GM12878 (cell line): ENCODE data around the gene HIVEP1. TPM values are rescaled to one million over a fixed set of nuclear protein-coding genes. Genes with fewer than 3 reads are reported as not detected.

ENCODE experiments used
- ATAC-seq: fragments of 200-7000 bp; cut with Tn5 transposase; 3 replicates; pipeline ENCODE4 v1.9.1; 2020; ENCODE audit warnings: mild to moderate bottlenecking, moderate library complexity
- BruUV-seq: library from RNA; stranded (reverse); fragments of 400-500 nt; replicated peaks from 2 replicates; lab custom pipeline; 2021; lab: Mats Ljungman, UMichigan
- CTCF ChIA-PET: fragments of 300-600 bp; sonication (Branson Sonifier 250); formaldehyde crosslinking; extraction: SDS; loops from one replicate; lab custom pipeline; 2021; ENCODE audit warnings: inconsistent platforms; lab: Yijun Ruan, JAX
- POLR2A ChIA-PET: fragments of 350-600 bp; formaldehyde crosslinking; extraction: SDS; loops from one replicate; lab custom pipeline; 2021; ENCODE audit warnings: inconsistent platforms; lab: Charles Lee
- RAD21 ChIA-PET: fragments of 300-600 bp; sonication (Branson Sonifier 250); formaldehyde crosslinking; loops from one replicate; lab custom pipeline; 2023; ENCODE audit warnings: antibody characterized with exemption; ENCODE audit not compliant: unreplicated experiment; lab: Charles Lee
- SMC1A ChIA-PET: fragments of 300-600 bp; sonication (Branson Sonifier 250); formaldehyde crosslinking; loops from one replicate; lab custom pipeline; 2023; ENCODE audit not compliant: unreplicated experiment, uncharacterized antibody; lab: Charles Lee
- DNase-seq: peaks from one replicate; pipeline ENCODE4 v3.0.0-alpha.2; 2011; ENCODE audit warnings: low read depth, low spot score
- FAIRE-seq: peaks from 3 replicates; lab custom pipeline; 2011; peaks lifted over from hg19 to GRCh38; lab: Jason Lieb, UNC
- H2AFZ ChIP-seq: 2 replicates; pipeline ENCODE4 v1.6.0; 2011; ENCODE audit warnings: low read depth, low read length, control low read depth; ENCODE audit not compliant: control insufficient read depth
- H3K27ac ChIP-seq: 2 replicates; pipeline ENCODE4 v1.5.1; 2011; ENCODE audit warnings: control low read depth; ENCODE audit not compliant: control insufficient read depth, insufficient read depth
- H3K27me3 ChIP-seq, 2 experiments: replicated peaks in 1 of 2; 2 replicates each; pipeline versions ENCODE4 v1.6.0 to v1.6.1; 2011; ENCODE audit warnings: low read length in 1 of 2; ENCODE audit not compliant: control insufficient read depth in 2 of 2, insufficient read depth in 2 of 2
- H3K36me3 ChIP-seq, 2 experiments: 2 replicates each; pipeline ENCODE4 v1.5.1; 2011; ENCODE audit warnings: low read length in 1 of 2; ENCODE audit not compliant: control insufficient read depth in 2 of 2, insufficient read depth in 2 of 2
- H3K4me1 ChIP-seq: 2 replicates; pipeline ENCODE4 v1.6.1; 2011; ENCODE audit warnings: mild to moderate bottlenecking, low read length, moderate library complexity, mixed read lengths; ENCODE audit not compliant: control insufficient read depth, insufficient read depth
- H3K4me2 ChIP-seq: 2 replicates; pipeline ENCODE4 v1.6.0; 2011; ENCODE audit warnings: control low read depth; ENCODE audit not compliant: control insufficient read depth, insufficient read depth
- H3K4me3 ChIP-seq: fragments of 200-600 bp; sonication (generic); 2 replicates; pipeline ENCODE4 v1.5.1; 2016
- H3K79me2 ChIP-seq: 2 replicates; pipeline ENCODE4 v1.6.0; 2011; ENCODE audit warnings: low read length; ENCODE audit not compliant: control insufficient read depth, insufficient read depth
- H3K9ac ChIP-seq: 2 replicates; pipeline ENCODE4 v1.8.0; 2011; ENCODE audit warnings: low read length, control low read depth, mixed read lengths; ENCODE audit not compliant: control insufficient read depth, insufficient read depth
- H3K9me3 ChIP-seq: replicated peaks from 3 replicates; pipeline ENCODE4 v1.5.1; 2011; ENCODE audit warnings: mild to moderate bottlenecking, low read length; ENCODE audit not compliant: control insufficient read depth, insufficient read depth
- H4K20me1 ChIP-seq: 2 replicates; pipeline ENCODE4 v1.6.0; 2011; ENCODE audit not compliant: control insufficient read depth, insufficient read depth
- BHLHE40 ChIP-seq, 2 experiments: fragments of 450-650 bp in 1 of 2; IDR thresholded peaks; 2 replicates each; pipeline ENCODE4 v1.6.1; 2011 to 2017; ENCODE audit warnings: low read depth in 2 of 2, borderline replicate concordance in 1 of 2, improper control_type of control experiment in 1 of 2, low read length in 1 of 2, mild to moderate bottlenecking in 1 of 2
- CEBPB ChIP-seq, 2 experiments: fragments of 150-350 bp in 1 of 2; IDR thresholded peaks; 2 replicates each; pipeline ENCODE4 v1.6.1; 2012 to 2014; ENCODE audit warnings: low read depth in 2 of 2, low read length in 2 of 2, borderline replicate concordance in 1 of 2, inconsistent platforms in 1 of 2
- DPF2 ChIP-seq: fragments of 450-650 bp; IDR thresholded peaks from 2 replicates; pipeline ENCODE4 v1.6.1; 2017; ENCODE audit warnings: mild to moderate bottlenecking
- ETV6 ChIP-seq, 2 experiments: fragments of 450-650 bp in 1 of 2; IDR thresholded peaks in 1 of 2; conservative IDR thresholded peaks in 1 of 2; 2 replicates each; pipeline ENCODE4 v1.6.1; 2014; ENCODE audit warnings: antibody characterized with exemption in 1 of 2, borderline replicate concordance in 1 of 2, low read depth in 1 of 2, mild to moderate bottlenecking in 1 of 2, moderate library complexity in 1 of 2
- IRF5 ChIP-seq: fragments of 450-650 bp; IDR thresholded peaks from 2 replicates; pipeline ENCODE4 v1.6.1; 2017; ENCODE audit warnings: borderline replicate concordance
- NR2C1 ChIP-seq: fragments of 450-650 bp; IDR thresholded peaks from 2 replicates; pipeline ENCODE4 v1.6.1; 2017; ENCODE audit warnings: antibody characterized with exemption, mild to moderate bottlenecking, moderate library complexity
- PML ChIP-seq: IDR thresholded peaks from 2 replicates; pipeline ENCODE4 v1.6.1; 2012; ENCODE audit warnings: low read length, inconsistent platforms
- RUNX3 ChIP-seq: IDR thresholded peaks from 2 replicates; pipeline ENCODE4 v1.6.1; 2012; ENCODE audit warnings: low read length, inconsistent platforms
- SP1 ChIP-seq: IDR thresholded peaks from one replicate; pipeline ENCODE4 v1.6.1; 2011; ENCODE audit warnings: low read depth, low read length
- ZBTB40 ChIP-seq: fragments of 450-650 bp; IDR thresholded peaks from 2 replicates; pipeline ENCODE4 v1.6.1; 2016; ENCODE audit warnings: mild to moderate bottlenecking, moderate library complexity, borderline replicate concordance
- ZNF592 ChIP-seq: fragments of 450-650 bp; IDR thresholded peaks from 2 replicates; pipeline ENCODE4 v1.6.1; 2017; ENCODE audit warnings: mild to moderate bottlenecking, moderate library complexity
- WGBS: methylation state at CpG from one replicate; pipeline ENCODE4 v1.1.6; 2016; ENCODE audit warnings: low lambda C conversion rate; ENCODE audit not compliant: insufficient replicate concordance, insufficient coverage; ENCODE audit errors: missing lambda C conversion rate; 5-methylcytosine and 5-hydroxymethylcytosine counted together
- in situ Hi-C: fragments of 300-500 bp; cut with MboI; formaldehyde crosslinking; loops from 9 replicates; pipeline ENCODE4 v1.14.3; 2018; ENCODE audit warnings: mixed read lengths
- intact Hi-C: fragments of 100-400 bp; cut with micrococcal nuclease; formaldehyde crosslinking; loops from one replicate; pipeline ENCODE4 v1.14.2; 2022; ENCODE audit not compliant: unreplicated experiment
- polyA plus RNA-seq, 11 experiments: library from polyadenylated mRNA; depleted of rRNA in 4 of 11; unstranded in 6 of 11; stranded (reverse) in 5 of 11; fragments of >200 nt; fragmentation: Nextera tagmentation in 4 of 11; fragmentation: Illumina TruSeq in 1 of 11; extraction: Ambion mirVana in 4 of 11; extraction: Trizol in 1 of 11; gene quantifications; 1 replicate in 1 of 11; 2 replicates in 10 of 11; pipeline versions ENCODE4 v1.2.1 to v1.2.3, GENCODE V29; 2011 to 2016; ENCODE audit warnings: inconsistent platforms in 2 of 11, missing spikeins in 2 of 11, low read depth in 1 of 11
- total RNA-seq, 4 experiments: library from RNA; depleted of rRNA in 3 of 4; stranded (reverse); fragments of >200 nt in 3 of 4; fragmentation: Illumina TruSeq in 1 of 4; extraction: Trizol in 1 of 4; gene quantifications; 2 replicates each; pipeline versions ENCODE4 v1.2.1 to v1.2.3, GENCODE V29; 2013 to 2021

HIVEP1 gene
- total and polyA plus RNA-seq, 10 of the 15 experiments (the other 5 are each of a cell fraction or from before 2014, with no cell fraction given): 4.3 to 37.5 (median 21.6) TPM

GRCh38 chr6:12084681-12085080, 72.6 kb downstream of the HIVEP1 start:
- Histone ChIP-seq H3K4me1 (peaks cover 28% of the 10 kb centered on the region), H3K4me3 (no peak overlapping the region), H3K9ac (no peak overlapping the region), H3K27me3 (no peaks in the 10 kb centered on the region), H3K27ac (peak overlapping the region; percentile 43; the same call in 1 of the 2 replicates), H4K20me1 (peaks cover 4% of the 10 kb centered on the region; the same call in 1 of the 2 replicates), H3K36me3 (peaks cover 0 to 5% of the 10 kb centered on the region in 2 experiments; a peak in 1 of 4 replicates), H2AFZ (no peak overlapping the region), H3K4me2 (no peak overlapping the region), H3K9me3 (no peaks in the 10 kb centered on the region), H3K79me2 (peaks cover 81% of the 10 kb centered on the region)
- ATAC-seq (peak; percentile 11; the same call in 2 of the 3 replicates), DNase-seq (no peak), FAIRE-seq (no peak)
- no peak for TF ChIP-seq ZBTB40
- no peak for TF ChIP-seq IRF5
- TF ChIP-seq PML: no peak
- TF ChIP-seq BHLHE40 (IDR thresholded peaks at IDR 0.05; ENCODE audit: borderline replicate concordance in 1 of 2, low read depth in 2 of 2, low read length in 1 of 2): no peak
- no peak for TF ChIP-seq ZNF592
- no peak for TF ChIP-seq ETV6 (conservative IDR thresholded peaks at IDR 0.05 in 1 of 2, IDR thresholded peaks at IDR 0.05 in 1 of 2; ENCODE audit: borderline replicate concordance in 1 of 2, low read depth in 1 of 2)
- no peak for TF ChIP-seq NR2C1
- TF ChIP-seq RUNX3: no peak
- no peak for TF ChIP-seq CEBPB (IDR thresholded peaks at IDR 0.05; ENCODE audit: borderline replicate concordance in 1 of 2, low read depth in 2 of 2, low read length in 2 of 2)
- no peak for TF ChIP-seq DPF2
- no peak for TF ChIP-seq SP1
- intact Hi-C loops (no loop called here), in situ Hi-C loops (no loop called here)
- RAD21 ChIA-PET: no interaction called here
- POLR2A ChIA-PET: interaction anchor here (5.1 kb wide), 1 partner anchor 19 kb away, joined by 18 read pairs; no protein-coding TSS in a partner anchor
- 70% methylated on average over 7 of the region's 7 CpGs for WGBS
- CTCF ChIA-PET: interaction anchor here (0.7 to 0.8 kb wide), 2 partner anchors 11 to 25 kb away, joined by 3 read pairs; no protein-coding TSS in a partner anchor
- BruUV-seq: no TSS peak
- SMC1A ChIA-PET: interaction anchor here (0.9 to 2.1 kb wide), 9 partner anchors 11 to 205 kb away, joined by 3 to 10 read pairs (median 3); partner anchors contain the start of gene EDN1
